ENCODE data around the gene SUGP2.

DNA sequence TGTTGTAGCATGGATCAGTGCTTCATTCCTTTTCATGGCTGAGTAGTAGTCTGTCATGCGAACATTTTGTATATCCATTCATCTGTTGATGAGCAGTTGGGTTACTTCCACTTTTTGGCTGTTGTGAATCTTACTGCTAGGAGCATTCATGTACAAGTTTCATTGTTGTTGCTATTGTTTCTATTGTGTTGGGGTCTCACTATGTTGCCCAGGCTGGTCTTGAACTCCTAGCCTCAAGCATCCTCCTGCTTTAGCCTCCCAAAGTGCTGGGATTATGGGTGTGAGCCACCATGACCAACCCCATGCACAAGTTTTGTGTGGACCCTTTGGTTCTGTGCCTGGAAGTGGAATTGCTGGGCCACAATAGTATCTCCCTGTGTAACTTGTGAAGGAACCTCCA, 46.3 kb upstream of the SUGP2 start:
- TF ChIP-seq, protein P1, sequence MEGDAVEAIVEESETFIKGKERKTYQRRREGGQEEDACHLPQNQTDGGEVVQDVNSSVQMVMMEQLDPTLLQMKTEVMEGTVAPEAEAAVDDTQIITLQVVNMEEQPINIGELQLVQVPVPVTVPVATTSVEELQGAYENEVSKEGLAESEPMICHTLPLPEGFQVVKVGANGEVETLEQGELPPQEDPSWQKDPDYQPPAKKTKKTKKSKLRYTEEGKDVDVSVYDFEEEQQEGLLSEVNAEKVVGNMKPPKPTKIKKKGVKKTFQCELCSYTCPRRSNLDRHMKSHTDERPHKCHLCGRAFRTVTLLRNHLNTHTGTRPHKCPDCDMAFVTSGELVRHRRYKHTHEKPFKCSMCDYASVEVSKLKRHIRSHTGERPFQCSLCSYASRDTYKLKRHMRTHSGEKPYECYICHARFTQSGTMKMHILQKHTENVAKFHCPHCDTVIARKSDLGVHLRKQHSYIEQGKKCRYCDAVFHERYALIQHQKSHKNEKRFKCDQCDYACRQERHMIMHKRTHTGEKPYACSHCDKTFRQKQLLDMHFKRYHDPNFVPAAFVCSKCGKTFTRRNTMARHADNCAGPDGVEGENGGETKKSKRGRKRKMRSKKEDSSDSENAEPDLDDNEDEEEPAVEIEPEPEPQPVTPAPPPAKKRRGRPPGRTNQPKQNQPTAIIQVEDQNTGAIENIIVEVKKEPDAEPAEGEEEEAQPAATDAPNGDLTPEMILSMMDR (optimal IDR thresholded peaks at IDR 0.05 in 1 of 3, IDR thresholded peaks at IDR 0.05 in 1 of 3, conservative IDR thresholded peaks at IDR 0.05 in 1 of 3; ENCODE audit: extremely low read depth in 1 of 3, insufficient read depth in 2 of 3, low read length in 3 of 3): no peak
- TF ChIP-seq EZH2 (IDR thresholded peaks at IDR 0.05; ENCODE audit: low read length): no peak

Data from keratinocyte (primary cell).